GM12872 (cell line): Measurements from ENCODE around the gene OR5C1.
A peak's percentile ranks its signal among the peaks of the same experiment; 100 is the strongest.

Experiments used
- TF ChIP-seq, protein P1 (sequence below): IDR thresholded peaks from 3 replicates; pipeline ENCODE4 v1.5.1; 2011; ENCODE audit warnings: low read depth, mild to moderate bottlenecking, low read length, moderate library complexity; ENCODE audit not compliant: insufficient read depth

The OR5C1 gene

DNA sequence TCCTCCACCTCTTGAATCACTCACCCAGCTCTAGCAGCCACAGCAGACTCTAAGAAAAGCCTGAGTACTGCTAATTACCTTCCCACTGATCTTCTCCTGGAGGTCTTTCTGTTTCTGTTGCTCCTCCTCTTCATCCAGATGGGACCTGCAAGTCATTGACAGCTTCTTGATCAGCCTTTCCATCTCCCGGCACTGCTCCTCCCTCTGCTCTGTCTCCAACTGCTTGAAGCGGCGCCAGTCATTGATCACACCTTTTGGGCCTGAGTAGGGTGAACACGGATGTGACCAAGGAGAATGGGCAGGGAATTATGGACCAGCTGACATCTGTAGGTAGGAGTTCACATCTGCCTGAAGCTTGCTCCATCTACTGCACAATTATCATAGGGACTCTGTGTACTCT lies 34.2 kb downstream of the OR5C1 start:
- TF ChIP-seq, protein P1, sequence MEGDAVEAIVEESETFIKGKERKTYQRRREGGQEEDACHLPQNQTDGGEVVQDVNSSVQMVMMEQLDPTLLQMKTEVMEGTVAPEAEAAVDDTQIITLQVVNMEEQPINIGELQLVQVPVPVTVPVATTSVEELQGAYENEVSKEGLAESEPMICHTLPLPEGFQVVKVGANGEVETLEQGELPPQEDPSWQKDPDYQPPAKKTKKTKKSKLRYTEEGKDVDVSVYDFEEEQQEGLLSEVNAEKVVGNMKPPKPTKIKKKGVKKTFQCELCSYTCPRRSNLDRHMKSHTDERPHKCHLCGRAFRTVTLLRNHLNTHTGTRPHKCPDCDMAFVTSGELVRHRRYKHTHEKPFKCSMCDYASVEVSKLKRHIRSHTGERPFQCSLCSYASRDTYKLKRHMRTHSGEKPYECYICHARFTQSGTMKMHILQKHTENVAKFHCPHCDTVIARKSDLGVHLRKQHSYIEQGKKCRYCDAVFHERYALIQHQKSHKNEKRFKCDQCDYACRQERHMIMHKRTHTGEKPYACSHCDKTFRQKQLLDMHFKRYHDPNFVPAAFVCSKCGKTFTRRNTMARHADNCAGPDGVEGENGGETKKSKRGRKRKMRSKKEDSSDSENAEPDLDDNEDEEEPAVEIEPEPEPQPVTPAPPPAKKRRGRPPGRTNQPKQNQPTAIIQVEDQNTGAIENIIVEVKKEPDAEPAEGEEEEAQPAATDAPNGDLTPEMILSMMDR = no peak

DNA sequence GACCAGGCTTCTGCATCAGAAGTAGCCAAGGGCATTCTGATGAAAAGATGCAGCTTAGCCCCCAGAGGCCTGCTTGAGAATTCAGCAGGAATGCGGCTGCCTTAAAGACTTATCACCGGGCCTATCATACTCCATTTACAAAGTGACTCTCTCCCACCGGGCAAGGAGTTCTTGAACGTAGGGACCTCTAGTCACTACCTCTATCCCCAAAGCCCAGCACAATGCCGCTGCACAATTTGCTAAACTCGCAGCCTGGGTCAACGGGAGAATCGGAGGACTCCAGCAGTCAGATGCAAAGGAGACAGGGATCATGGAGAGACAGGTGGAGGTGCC lies 39.0 kb downstream of the OR5C1 start:
- TF ChIP-seq, protein P1 = no peak; the same call in 2 of the 3 replicates

DNA sequence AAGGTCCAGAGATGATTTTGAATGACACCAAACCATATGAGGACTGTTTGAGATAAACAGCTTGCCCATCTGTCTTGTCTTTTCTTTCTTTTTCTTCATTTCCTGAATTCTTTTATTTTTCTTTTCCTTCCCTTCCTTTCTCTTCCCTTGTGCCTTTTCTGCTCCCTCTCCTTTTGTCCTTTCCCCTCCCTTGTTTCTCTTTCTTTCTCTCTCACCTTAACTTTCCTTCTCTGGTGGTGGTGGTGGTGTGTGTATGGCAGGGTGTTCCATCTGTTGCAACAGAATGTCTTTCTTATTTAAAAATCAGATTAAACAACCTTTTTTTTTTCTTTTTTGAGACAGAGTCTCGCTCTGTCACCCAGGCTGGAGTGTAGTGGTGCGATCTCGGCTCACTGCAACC lies 43.5 kb downstream of the OR5C1 start:
- TF ChIP-seq, protein P1 = no peak

DNA sequence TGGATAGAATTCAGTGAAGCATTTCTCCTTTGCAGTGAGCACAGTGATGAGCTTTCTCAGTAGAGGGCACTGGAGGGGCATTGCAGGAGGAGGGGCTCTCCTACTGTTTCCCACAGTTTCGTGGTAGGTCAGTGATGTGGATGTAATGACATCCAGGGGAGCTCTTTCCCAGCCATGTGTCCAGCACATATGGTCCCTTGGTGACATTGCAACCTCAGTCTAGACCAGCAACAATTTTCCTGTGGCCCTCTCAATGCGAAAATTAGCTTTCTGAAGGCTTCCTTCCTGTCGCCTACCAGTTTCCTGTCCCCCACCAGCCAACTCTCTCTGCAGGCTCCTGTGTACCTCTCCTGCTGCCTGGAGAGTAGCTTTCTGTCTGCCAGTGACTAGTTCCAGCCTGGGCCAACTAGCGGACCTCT lies 46.6 kb downstream of the OR5C1 start:
- TF ChIP-seq, protein P1 = 0 out of 3 replicates have a peak, but pooled peaks have one; percentile 31

DNA sequence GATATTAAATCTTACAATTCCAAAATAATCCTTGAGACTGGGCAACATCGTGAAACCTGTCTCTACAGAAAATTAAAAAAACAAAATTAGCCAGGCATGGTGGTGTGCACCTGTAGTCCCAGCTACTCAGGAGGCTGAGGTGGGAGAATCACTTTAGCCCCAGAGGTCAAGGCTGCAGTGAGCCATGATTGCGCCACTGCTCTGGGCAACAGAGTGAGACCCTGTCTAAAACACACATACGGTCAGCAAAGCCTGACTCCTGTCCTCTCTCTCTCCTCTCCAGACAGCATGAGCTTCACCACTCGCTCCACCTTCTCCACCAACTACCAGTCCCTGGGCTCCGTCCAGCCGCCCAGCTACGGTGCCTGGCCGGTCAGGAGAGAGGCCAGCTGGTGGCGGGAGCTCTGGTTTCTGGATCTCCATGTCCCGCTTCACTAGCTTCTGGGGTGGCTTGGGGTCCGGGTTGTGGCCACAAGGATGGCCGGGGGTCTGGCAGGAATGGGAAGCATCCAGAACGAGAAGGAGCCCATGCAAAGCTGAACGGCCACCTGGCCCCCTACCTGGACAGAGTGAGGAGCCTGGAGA lies 48.6 kb downstream of the OR5C1 start:
- TF ChIP-seq, protein P1 = no peak

DNA sequence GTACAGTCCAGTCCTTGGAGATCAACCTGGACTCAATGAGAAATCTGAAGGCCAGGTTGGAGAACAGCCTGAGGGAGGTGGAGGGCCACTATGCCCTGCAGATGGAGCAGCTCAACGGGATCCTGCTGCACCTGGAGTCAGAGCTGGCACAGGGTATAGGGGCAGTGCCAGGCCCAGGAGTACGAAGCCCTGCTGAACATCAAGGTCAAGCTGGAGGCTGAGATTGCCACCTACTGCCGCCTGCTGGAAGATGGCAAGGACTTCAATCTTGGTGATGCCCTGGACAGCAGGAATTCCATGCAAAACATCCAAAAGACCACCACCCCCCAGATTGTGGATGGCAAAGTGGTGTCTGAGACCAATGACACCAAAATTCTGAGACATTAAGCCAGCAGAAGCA lies 49.7 kb downstream of the OR5C1 start:
- TF ChIP-seq, protein P1 = 0 out of 3 replicates have a peak, but pooled peaks have one; percentile 22
